Testis (tissue), 2 donors: ENCODE results near the gene SRSF1.

ENCODE experiments used
- POLR2A ChIP-seq: fragments of 450-650 bp; IDR thresholded peaks from one replicate; pipeline ENCODE4 v1.6.1; 2017; ENCODE audit warnings: antibody characterized with exemption, mild to moderate bottlenecking, moderate library complexity
- TF ChIP-seq, protein P1 (sequence below), 3 experiments: fragments of 450-650 bp in 2 of 3; fragments of 200-600 bp in 1 of 3; sonication (generic) in 1 of 3; IDR thresholded peaks; one replicate each; pipeline ENCODE4 v1.5.1; 2016 to 2019; ENCODE audit warnings: antibody characterized with exemption in 3 of 3, mild to moderate bottlenecking in 2 of 3, moderate library complexity in 1 of 3

- TF ChIP-seq POLR2A: no peak
- TF ChIP-seq, protein P1, sequence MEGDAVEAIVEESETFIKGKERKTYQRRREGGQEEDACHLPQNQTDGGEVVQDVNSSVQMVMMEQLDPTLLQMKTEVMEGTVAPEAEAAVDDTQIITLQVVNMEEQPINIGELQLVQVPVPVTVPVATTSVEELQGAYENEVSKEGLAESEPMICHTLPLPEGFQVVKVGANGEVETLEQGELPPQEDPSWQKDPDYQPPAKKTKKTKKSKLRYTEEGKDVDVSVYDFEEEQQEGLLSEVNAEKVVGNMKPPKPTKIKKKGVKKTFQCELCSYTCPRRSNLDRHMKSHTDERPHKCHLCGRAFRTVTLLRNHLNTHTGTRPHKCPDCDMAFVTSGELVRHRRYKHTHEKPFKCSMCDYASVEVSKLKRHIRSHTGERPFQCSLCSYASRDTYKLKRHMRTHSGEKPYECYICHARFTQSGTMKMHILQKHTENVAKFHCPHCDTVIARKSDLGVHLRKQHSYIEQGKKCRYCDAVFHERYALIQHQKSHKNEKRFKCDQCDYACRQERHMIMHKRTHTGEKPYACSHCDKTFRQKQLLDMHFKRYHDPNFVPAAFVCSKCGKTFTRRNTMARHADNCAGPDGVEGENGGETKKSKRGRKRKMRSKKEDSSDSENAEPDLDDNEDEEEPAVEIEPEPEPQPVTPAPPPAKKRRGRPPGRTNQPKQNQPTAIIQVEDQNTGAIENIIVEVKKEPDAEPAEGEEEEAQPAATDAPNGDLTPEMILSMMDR (IDR thresholded peaks at IDR 0.05): no peak
These were observed 40.2 kb downstream of the SRSF1 start for GRCh38 chr17:57966875-57967274.
